SK-N-SH (cell line): ENCODE data around the gene RMDN3. TPM values are rescaled to one million over a fixed set of nuclear protein-coding genes. Genes with fewer than 3 reads are reported as not detected.

ENCODE experiments used
- CTCF ChIA-PET: fragments of 300-600, 350-600 bp; formaldehyde crosslinking; extraction: SDS; loops from one replicate; lab custom pipeline; 2021; lab: Yijun Ruan, JAX
- POLR2A ChIA-PET: fragments of 350-600 bp; sonication (Branson Sonifier 250); formaldehyde crosslinking; extraction: SDS; loops from one replicate; lab custom pipeline; 2020; ENCODE audit warnings: antibody characterized with exemption, inconsistent platforms; lab: Yijun Ruan, JAX
- DNase-seq: peaks from one replicate; pipeline ENCODE4 v3.0.0; 2012
- H2AFZ ChIP-seq: fragments of 200-600 bp; sonication (generic); 2 replicates; pipeline ENCODE4 v1.8.1; 2016; ENCODE audit warnings: antibody characterized with exemption, mild to moderate bottlenecking, low read depth
- H3F3A ChIP-seq: fragments of 200-600 bp; sonication (generic); replicated peaks from 2 replicates; pipeline ENCODE3; 2016; ENCODE audit warnings: antibody characterized with exemption, mild to moderate bottlenecking; ENCODE audit not compliant: insufficient read depth
- H3K27ac ChIP-seq, 2 experiments: fragments of 200-500 bp in 1 of 2; fragments of 200-600 bp in 1 of 2; sonication (Bioruptor generic) in 1 of 2; sonication (generic), shearing (Covaris generic) in 1 of 2; 2 replicates each; pipeline versions ENCODE4 v1.5.1 to v1.6.1; 2014 to 2016; ENCODE audit warnings: low read depth in 2 of 2, inconsistent platforms in 1 of 2, low read length in 1 of 2, mild to moderate bottlenecking in 1 of 2, mixed read lengths in 1 of 2
- H3K27me3 ChIP-seq: fragments of 200-600 bp; sonication (generic), shearing (Covaris generic); 2 replicates; pipeline ENCODE4 v1.6.1; 2016; ENCODE audit warnings: mixed run types; ENCODE audit not compliant: insufficient read depth
- H3K36me3 ChIP-seq, 2 experiments: fragments of 200-500 bp in 1 of 2; fragments of 200-600 bp in 1 of 2; sonication (Bioruptor generic) in 1 of 2; sonication (generic) in 1 of 2; replicated peaks in 1 of 2; 2 replicates each; pipeline versions ENCODE3 to v1.5.1; 2014 to 2016; ENCODE audit warnings: low read length in 1 of 2, mild to moderate bottlenecking in 1 of 2; ENCODE audit not compliant: insufficient read depth in 2 of 2, control insufficient read depth in 1 of 2
- H3K4me1 ChIP-seq, 2 experiments: fragments of 200-500 bp in 1 of 2; fragments of 200-600 bp in 1 of 2; sonication (Bioruptor generic) in 1 of 2; sonication (generic), shearing (Covaris generic) in 1 of 2; 2 replicates each; pipeline versions ENCODE4 v1.5.1 to v1.6.1; 2014 to 2016; ENCODE audit warnings: low read depth in 1 of 2, low read length in 1 of 2, mixed run types in 1 of 2; ENCODE audit not compliant: insufficient read depth in 2 of 2, control insufficient read depth in 1 of 2
- H3K4me2 ChIP-seq: fragments of 200-600 bp; sonication (generic), shearing (Covaris generic); 2 replicates; pipeline ENCODE4 v1.6.1; 2017; ENCODE audit warnings: mixed run types
- H3K4me3 ChIP-seq, 2 experiments: fragments of 200-500 bp in 1 of 2; fragments of 200-600 bp in 1 of 2; sonication (Bioruptor generic) in 1 of 2; sonication (generic), shearing (Covaris generic) in 1 of 2; 2 replicates each; pipeline versions ENCODE4 v1.5.1 to v1.8.1; 2014 to 2016; ENCODE audit warnings: low read depth in 2 of 2, inconsistent platforms in 1 of 2, low read length in 1 of 2, mild to moderate bottlenecking in 1 of 2, mixed read lengths in 1 of 2, moderate library complexity in 1 of 2
- H3K79me2 ChIP-seq: fragments of 200-600 bp; sonication (generic); 2 replicates; pipeline ENCODE4 v1.8.1; 2017; ENCODE audit warnings: mild to moderate bottlenecking; ENCODE audit not compliant: insufficient read depth
- H3K9ac ChIP-seq: fragments of 200-600 bp; sonication (generic); 2 replicates; pipeline ENCODE4 v1.6.1; 2017; ENCODE audit warnings: mixed run types
- H3K9me2 ChIP-seq: fragments of 200-600 bp; sonication (generic); 2 replicates; pipeline ENCODE4 v1.6.1; 2017; ENCODE audit warnings: mixed run types
- H3K9me3 ChIP-seq: fragments of 200-600 bp; sonication (generic); 2 replicates; pipeline ENCODE4 v1.6.1; 2017; ENCODE audit warnings: mixed run types, mild to moderate bottlenecking, moderate library complexity
- H4K20me1 ChIP-seq: fragments of 200-600 bp; sonication (generic); 2 replicates; pipeline ENCODE4 v1.6.1; 2017; ENCODE audit warnings: mild to moderate bottlenecking, mixed run types; ENCODE audit not compliant: insufficient read depth
- ELF1 ChIP-seq: IDR thresholded peaks from 2 replicates; pipeline ENCODE4 v1.4.0; 2012
- EZH2phosphoT487 ChIP-seq: fragments of 200-600 bp; sonication (generic); IDR thresholded peaks from 2 replicates; pipeline ENCODE4 v1.6.1; 2017; ENCODE audit warnings: low read depth, mixed run types, mild to moderate bottlenecking, antibody characterized with exemption, moderate library complexity, borderline replicate concordance
- FOXM1 ChIP-seq: IDR thresholded peaks from 2 replicates; pipeline ENCODE4 v1.4.0; 2012; ENCODE audit warnings: low read depth, mild to moderate bottlenecking
- MXI1 ChIP-seq: IDR thresholded peaks from 2 replicates; pipeline ENCODE4 v1.6.1; 2012; ENCODE audit warnings: mild to moderate bottlenecking, low read depth, low read length, improper control_type of control experiment
- NFIC ChIP-seq: IDR thresholded peaks from 2 replicates; pipeline ENCODE4 v1.4.0; 2012; ENCODE audit warnings: borderline replicate concordance
- NRF1 ChIP-seq: IDR thresholded peaks from 2 replicates; pipeline ENCODE4 v1.6.1; 2012; ENCODE audit warnings: low read depth, mild to moderate bottlenecking, low read length
- POLR2AphosphoS5 ChIP-seq: IDR thresholded peaks from 2 replicates; pipeline ENCODE4 v1.6.1; 2012; ENCODE audit warnings: low read depth, low read length
- RAD21 ChIP-seq: IDR thresholded peaks from 2 replicates; pipeline ENCODE4 v1.6.1; 2012; ENCODE audit warnings: mild to moderate bottlenecking, low read length
- RCOR1 ChIP-seq: fragments of 150-350 bp; IDR thresholded peaks from 2 replicates; pipeline ENCODE4 v1.6.1; 2017; ENCODE audit warnings: antibody characterized with exemption, low read length
- SIN3A ChIP-seq: IDR thresholded peaks from 2 replicates; pipeline ENCODE4 v1.6.1; 2012; ENCODE audit warnings: low read depth, mild to moderate bottlenecking, low read length, moderate library complexity, borderline replicate concordance
- TEAD4 ChIP-seq: IDR thresholded peaks from 2 replicates; pipeline ENCODE4 v1.4.0; 2012; ENCODE audit warnings: mild to moderate bottlenecking, borderline replicate concordance; ENCODE audit not compliant: insufficient read depth
- WGBS: methylation state at CpG from one replicate; pipeline ENCODE4 v1.1.6; 2017; ENCODE audit warnings: low lambda C conversion rate; 5-methylcytosine and 5-hydroxymethylcytosine counted together
- polyA plus RNA-seq, 3 experiments: library from polyadenylated mRNA; depleted of rRNA; stranded (reverse); fragments of >200 nt; gene quantifications; 2 replicates each; pipeline ENCODE4 v1.2.3, GENCODE V29; 2012
- TF ChIP-seq, protein P1 (sequence below): fragments of 200-600 bp; sonication (generic); IDR thresholded peaks from 2 replicates; pipeline ENCODE4 v1.6.1; 2017; ENCODE audit warnings: antibody characterized with exemption, mild to moderate bottlenecking, moderate library complexity
- TF ChIP-seq, protein P2 (sequence below): fragments of 150-350 bp; IDR thresholded peaks from 2 replicates; pipeline ENCODE4 v1.6.1; 2017; ENCODE audit warnings: antibody characterized with exemption, low read length, low read depth, borderline replicate concordance

Gene RMDN3
- polyA plus RNA-seq, 1 of the 3 experiments (the other 2 are of a cell fraction): 33.0 TPM

DNA sequence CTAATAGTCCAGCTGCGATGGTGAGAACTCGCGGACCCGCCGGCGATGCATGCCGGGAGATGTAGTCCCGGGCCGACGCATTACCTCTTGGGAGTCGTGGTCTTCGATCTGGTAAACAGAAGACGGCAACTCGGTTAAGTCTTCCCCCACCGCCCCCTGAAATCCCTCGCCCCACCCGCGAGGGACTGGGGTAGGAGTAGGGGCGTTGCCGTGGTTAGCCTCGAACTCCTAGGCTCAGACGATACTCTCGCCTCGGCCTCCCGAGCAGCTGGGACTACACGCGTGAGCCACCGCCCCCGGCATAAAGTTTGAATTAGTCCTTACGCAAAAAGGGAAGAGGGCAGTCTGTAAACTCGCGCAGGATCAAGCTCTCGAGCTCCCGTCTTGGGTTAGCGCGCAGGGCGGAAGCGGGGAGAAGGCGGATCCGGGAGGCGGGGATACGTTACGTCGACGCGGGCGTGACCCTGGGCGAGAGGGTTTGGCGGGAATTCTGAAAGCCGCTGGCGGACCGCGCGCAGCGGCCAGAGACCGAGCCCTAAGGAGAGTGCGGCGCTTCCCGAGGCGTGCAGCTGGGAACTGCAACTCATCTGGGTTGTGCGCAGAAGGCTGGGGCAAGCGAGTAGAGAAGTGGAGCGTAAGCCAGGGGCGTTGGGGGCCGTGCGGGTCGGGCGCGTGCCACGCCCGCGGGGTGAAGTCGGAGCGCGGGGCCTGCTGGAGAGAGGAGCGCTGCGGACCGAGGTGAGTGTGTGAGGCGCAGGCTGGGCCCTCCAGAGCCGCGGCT is 60.2 kb downstream of the RMDN3 start, which contains the start of gene RAD51 (continued):
- TF ChIP-seq, protein P1, sequence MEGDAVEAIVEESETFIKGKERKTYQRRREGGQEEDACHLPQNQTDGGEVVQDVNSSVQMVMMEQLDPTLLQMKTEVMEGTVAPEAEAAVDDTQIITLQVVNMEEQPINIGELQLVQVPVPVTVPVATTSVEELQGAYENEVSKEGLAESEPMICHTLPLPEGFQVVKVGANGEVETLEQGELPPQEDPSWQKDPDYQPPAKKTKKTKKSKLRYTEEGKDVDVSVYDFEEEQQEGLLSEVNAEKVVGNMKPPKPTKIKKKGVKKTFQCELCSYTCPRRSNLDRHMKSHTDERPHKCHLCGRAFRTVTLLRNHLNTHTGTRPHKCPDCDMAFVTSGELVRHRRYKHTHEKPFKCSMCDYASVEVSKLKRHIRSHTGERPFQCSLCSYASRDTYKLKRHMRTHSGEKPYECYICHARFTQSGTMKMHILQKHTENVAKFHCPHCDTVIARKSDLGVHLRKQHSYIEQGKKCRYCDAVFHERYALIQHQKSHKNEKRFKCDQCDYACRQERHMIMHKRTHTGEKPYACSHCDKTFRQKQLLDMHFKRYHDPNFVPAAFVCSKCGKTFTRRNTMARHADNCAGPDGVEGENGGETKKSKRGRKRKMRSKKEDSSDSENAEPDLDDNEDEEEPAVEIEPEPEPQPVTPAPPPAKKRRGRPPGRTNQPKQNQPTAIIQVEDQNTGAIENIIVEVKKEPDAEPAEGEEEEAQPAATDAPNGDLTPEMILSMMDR: no peak
- TF ChIP-seq MXI1 (peak; percentile 94), EZH2phosphoT487 (no peak), NFIC (no peak), TEAD4 (no peak), FOXM1 (no peak), RCOR1 (no peak), NRF1 (peak; percentile 61), SIN3A (peak; percentile 99), POLR2AphosphoS5 (peak; percentile 93)
- TF ChIP-seq, protein P2, sequence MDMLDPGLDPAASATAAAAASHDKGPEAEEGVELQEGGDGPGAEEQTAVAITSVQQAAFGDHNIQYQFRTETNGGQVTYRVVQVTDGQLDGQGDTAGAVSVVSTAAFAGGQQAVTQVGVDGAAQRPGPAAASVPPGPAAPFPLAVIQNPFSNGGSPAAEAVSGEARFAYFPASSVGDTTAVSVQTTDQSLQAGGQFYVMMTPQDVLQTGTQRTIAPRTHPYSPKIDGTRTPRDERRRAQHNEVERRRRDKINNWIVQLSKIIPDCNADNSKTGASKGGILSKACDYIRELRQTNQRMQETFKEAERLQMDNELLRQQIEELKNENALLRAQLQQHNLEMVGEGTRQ: no peak

DNA sequence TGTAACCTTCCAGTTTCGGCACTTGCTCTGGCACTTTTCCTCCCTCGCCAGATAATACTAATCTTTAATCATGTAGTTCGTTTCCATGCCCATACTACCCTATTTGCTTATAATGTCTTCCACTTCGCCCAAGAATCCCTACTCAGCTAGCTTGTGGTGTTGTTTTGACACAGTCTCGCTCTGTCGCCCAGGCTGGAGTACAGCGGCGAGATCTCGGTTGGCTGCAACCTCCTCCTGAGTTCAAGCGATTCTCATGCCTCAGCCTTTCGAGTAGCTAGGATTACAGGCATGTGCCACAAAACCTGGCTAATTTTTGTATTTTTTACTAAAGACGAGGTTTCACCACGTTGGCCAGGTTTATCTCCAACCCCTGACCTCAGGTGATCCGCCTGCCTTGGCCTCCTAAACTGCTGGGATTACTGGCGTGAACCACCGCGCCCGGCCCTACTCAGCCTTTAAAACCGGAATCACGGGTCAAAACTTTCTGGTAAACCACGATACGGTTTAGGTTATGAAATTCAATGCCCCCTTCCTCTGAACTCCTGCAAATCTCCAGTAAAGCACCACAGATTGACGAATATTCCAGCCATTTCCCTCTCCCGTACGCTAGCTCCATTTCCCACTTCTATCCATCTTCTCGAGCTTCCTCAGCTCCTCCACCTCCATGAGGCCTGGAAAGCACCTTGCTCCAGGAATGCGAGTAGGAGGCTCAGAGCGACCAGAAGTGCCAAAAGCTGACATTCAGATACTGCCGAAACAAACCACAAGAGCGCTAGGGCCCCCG is 61.0 kb downstream of the RMDN3 start:
- H3K9me2 ChIP-seq: no peaks in the 10 kb centered on the region
- 35% methylated on average over 31 of the region's 31 CpGs for WGBS
- H3K9ac ChIP-seq: peak overlapping the region; percentile 82
- peak overlapping the region; percentile 72 to 90 for H3K4me3 ChIP-seq
- CTCF ChIA-PET: interaction anchor here (0.7 to 3.0 kb wide), 10 partner anchors 9 to 200 kb away, joined by 3 to 16 read pairs (median 5); partner anchors contain the start of genes RHOV and VPS18
- TF ChIP-seq RAD21 (0 out of 2 replicates have a peak, but pooled peaks have one; percentile 6), TEAD4 (no peak), ELF1 (0 out of 2 replicates have a peak, but pooled peaks have one; percentile 11), MXI1 (no peak)
- TF ChIP-seq, all 33 proteins: peak for 2
- Histone ChIP-seq H3K4me2 (peak overlapping the region; percentile 81), H3K9me3 (no peaks in the 10 kb centered on the region), H3K36me3 (peaks cover 0 to 7% of the 10 kb centered on the region in 2 experiments), H3K27me3 (no peaks in the 10 kb centered on the region), H4K20me1 (no peaks in the 10 kb centered on the region), H3K4me1 (peaks cover 0 to 4% of the 10 kb centered on the region in 2 experiments; a peak in 1 of 4 replicates), H2AFZ (peak overlapping the region; percentile 82), H3F3A (peaks cover 8% of the 10 kb centered on the region), H3K79me2 (peaks cover 47% of the 10 kb centered on the region), H3K27ac (peak overlapping the region; percentile 96 to 97)
- POLR2A ChIA-PET: interaction anchor here (0.8 to 1.4 kb wide), 7 partner anchors 63 to 422 kb away, joined by 3 to 9 read pairs (median 3); partner anchors contain the start of genes CCDC32, INO80 and VPS18
- DNase-seq: no peak
